Activated CD4-positive, alpha-beta memory T cell treated with anti-CD3 and anti-CD28 coated beads, Interleukin-2, amount 10 ng/mL, durations not matched to agents 7 days and 5 days (primary cell): ENCODE measurements around the gene TSHZ3. TPM values are rescaled to one million over a fixed set of nuclear protein-coding genes. Genes with fewer than 3 reads are reported as not detected.

Experiments
- CTCF ChIA-PET: fragments of 350-600 bp; sonication (Branson Sonifier 250); formaldehyde crosslinking; loops from one replicate; lab custom pipeline; 2021; ENCODE audit warnings: antibody characterized with exemption, inconsistent platforms; lab: Charles Lee
- POLR2A ChIA-PET: fragments of 350-600 bp; sonication (Branson Sonifier 250); formaldehyde crosslinking; loops from one replicate; lab custom pipeline; 2021; ENCODE audit warnings: antibody characterized with exemption; lab: Charles Lee
- DNase-seq: peaks from one replicate; pipeline ENCODE4 v3.0.0-alpha.2; 2020
- H3K27ac Mint-ChIP-seq: one replicate; pipeline ENCODE4 v1.8.0; 2021; ENCODE audit warnings: mild to moderate bottlenecking, mixed read lengths
- H3K27me3 Mint-ChIP-seq: one replicate; pipeline ENCODE4 v1.8.0; 2021; ENCODE audit warnings: mixed read lengths
- H3K36me3 Mint-ChIP-seq: one replicate; pipeline ENCODE4 v1.8.0; 2021; ENCODE audit warnings: low read depth, mixed read lengths
- H3K4me1 Mint-ChIP-seq: one replicate; pipeline ENCODE4 v1.8.0; 2021; ENCODE audit warnings: mixed read lengths
- H3K4me3 Mint-ChIP-seq: one replicate; pipeline ENCODE4 v1.8.0; 2021; ENCODE audit warnings: mild to moderate bottlenecking, mixed read lengths
- H3K9me3 Mint-ChIP-seq: one replicate; pipeline ENCODE4 v1.8.0; 2021; ENCODE audit warnings: mixed read lengths
- total RNA-seq, 2 experiments: library from RNA; stranded (reverse); gene quantifications; one replicate each; pipeline ENCODE4 v1.2.3, GENCODE V29; 2021

TSHZ3 gene
- total RNA-seq, 2 experiments from 2014 or later, result 3.0 to 4.2 TPM

- DNase-seq, result no peak
- Mint-ChIP-seq H3K36me3 (no peaks in the 10 kb centered on the region), H3K9me3 (no peaks in the 10 kb centered on the region), H3K4me3 (no peak overlapping the region), H3K27me3 (peaks cover 1% of the 10 kb centered on the region), H3K27ac (no peak overlapping the region), H3K4me1 (no peaks in the 10 kb centered on the region)
- CTCF ChIA-PET, result no interaction called here
- POLR2A ChIA-PET, result no interaction called here
Observed at GRCh38 chr19:31255831-31256592, 93.2 kb downstream of the TSHZ3 start.

- Mint-ChIP-seq H3K27me3 (peaks cover 1% of the 10 kb centered on the region), H3K4me1 (no peaks in the 10 kb centered on the region), H3K4me3 (no peak overlapping the region), H3K36me3 (no peaks in the 10 kb centered on the region), H3K9me3 (no peaks in the 10 kb centered on the region), H3K27ac (no peak overlapping the region)
- ChIA-PET POLR2A (no interaction called here), CTCF (no interaction called here)
- DNase-seq, result no peak
Observed at GRCh38 chr19:31255174-31255799, 93.9 kb downstream of the TSHZ3 start.

GRCh38 chr19:31254611-31255010 lies 94.6 kb downstream of the TSHZ3 start:
- POLR2A ChIA-PET, result no interaction called here
- H3K9me3 Mint-ChIP-seq, result no peaks in the 10 kb centered on the region
- H3K4me1 Mint-ChIP-seq, result no peaks in the 10 kb centered on the region
- no peaks in the 10 kb centered on the region for H3K36me3 Mint-ChIP-seq
- CTCF ChIA-PET, result no interaction called here
- no peak overlapping the region for H3K4me3 Mint-ChIP-seq
- H3K27me3 Mint-ChIP-seq, result peaks cover 1% of the 10 kb centered on the region
- no peak overlapping the region for H3K27ac Mint-ChIP-seq
- DNase-seq, result no peak

- Mint-ChIP-seq H3K27ac (no peak overlapping the region), H3K9me3 (no peaks in the 10 kb centered on the region), H3K27me3 (peaks cover 1% of the 10 kb centered on the region), H3K4me3 (no peak overlapping the region), H3K36me3 (no peaks in the 10 kb centered on the region), H3K4me1 (no peaks in the 10 kb centered on the region)
- POLR2A ChIA-PET, result no interaction called here
- CTCF ChIA-PET, result no interaction called here
- no peak for DNase-seq
Observed at GRCh38 chr19:31254180-31254551, 95.1 kb downstream of the TSHZ3 start.

GRCh38 chr19:31253526-31254179 lies 95.6 kb downstream of the TSHZ3 start:
- H3K27ac Mint-ChIP-seq, result no peak overlapping the region
- CTCF ChIA-PET, result no interaction called here
- H3K4me3 Mint-ChIP-seq, result no peak overlapping the region
- no peak for DNase-seq
- H3K27me3 Mint-ChIP-seq, result peaks cover 1% of the 10 kb centered on the region
- POLR2A ChIA-PET, result no interaction called here
- no peaks in the 10 kb centered on the region for H3K9me3 Mint-ChIP-seq
- H3K36me3 Mint-ChIP-seq, result no peaks in the 10 kb centered on the region
- H3K4me1 Mint-ChIP-seq, result no peaks in the 10 kb centered on the region

- CTCF ChIA-PET, result no interaction called here
- no peak for DNase-seq
- Mint-ChIP-seq H3K27ac (no peak overlapping the region), H3K4me3 (no peak overlapping the region), H3K4me1 (no peaks in the 10 kb centered on the region), H3K9me3 (no peaks in the 10 kb centered on the region), H3K36me3 (no peaks in the 10 kb centered on the region), H3K27me3 (no peaks in the 10 kb centered on the region)
- POLR2A ChIA-PET, result no interaction called here
Observed at GRCh38 chr19:31252441-31252840, 96.8 kb downstream of the TSHZ3 start.

GRCh38 chr19:31249217-31249616 lies 100.0 kb downstream of the TSHZ3 start:
- CTCF ChIA-PET, result no interaction called here
- no peaks in the 10 kb centered on the region for H3K27me3 Mint-ChIP-seq
- H3K4me3 Mint-ChIP-seq, result no peak overlapping the region
- no peaks in the 10 kb centered on the region for H3K9me3 Mint-ChIP-seq
- POLR2A ChIA-PET, result no interaction called here
- no peaks in the 10 kb centered on the region for H3K4me1 Mint-ChIP-seq
- H3K27ac Mint-ChIP-seq, result no peak overlapping the region
- no peaks in the 10 kb centered on the region for H3K36me3 Mint-ChIP-seq
- no peak for DNase-seq

- Mint-ChIP-seq H3K27ac (no peak overlapping the region), H3K4me3 (no peak overlapping the region), H3K4me1 (no peaks in the 10 kb centered on the region), H3K27me3 (peaks cover 18% of the 10 kb centered on the region), H3K36me3 (no peaks in the 10 kb centered on the region), H3K9me3 (no peaks in the 10 kb centered on the region)
- ChIA-PET POLR2A (no interaction called here), CTCF (no interaction called here)
- DNase-seq, result no peak
Observed at GRCh38 chr19:31235806-31236205, 113.4 kb downstream of the TSHZ3 start.

- Mint-ChIP-seq H3K27me3 (peaks cover 21% of the 10 kb centered on the region), H3K36me3 (no peaks in the 10 kb centered on the region), H3K4me1 (no peaks in the 10 kb centered on the region), H3K9me3 (no peaks in the 10 kb centered on the region), H3K4me3 (no peak overlapping the region), H3K27ac (no peak overlapping the region)
- ChIA-PET POLR2A (no interaction called here), CTCF (no interaction called here)
- no peak for DNase-seq
Observed at GRCh38 chr19:31233295-31233800, 115.9 kb downstream of the TSHZ3 start.

GRCh38 chr19:31232871-31233270 lies 116.4 kb downstream of the TSHZ3 start:
- Mint-ChIP-seq H3K27ac (no peak overlapping the region), H3K4me1 (no peaks in the 10 kb centered on the region), H3K36me3 (no peaks in the 10 kb centered on the region), H3K4me3 (no peak overlapping the region), H3K27me3 (peaks cover 21% of the 10 kb centered on the region), H3K9me3 (no peaks in the 10 kb centered on the region)
- ChIA-PET POLR2A (no interaction called here), CTCF (no interaction called here)
- DNase-seq, result no peak

GRCh38 chr19:31232180-31232579 lies 117.1 kb downstream of the TSHZ3 start:
- Mint-ChIP-seq H3K9me3 (no peaks in the 10 kb centered on the region), H3K27me3 (peaks cover 21% of the 10 kb centered on the region), H3K4me1 (no peaks in the 10 kb centered on the region), H3K4me3 (no peak overlapping the region), H3K27ac (no peak overlapping the region), H3K36me3 (no peaks in the 10 kb centered on the region)
- CTCF ChIA-PET, result no interaction called here
- POLR2A ChIA-PET, result no interaction called here
- DNase-seq, result no peak

GRCh38 chr19:31231237-31231636 lies 118.0 kb downstream of the TSHZ3 start:
- Mint-ChIP-seq H3K4me3 (no peak overlapping the region), H3K36me3 (no peaks in the 10 kb centered on the region), H3K27ac (no peak overlapping the region), H3K4me1 (no peaks in the 10 kb centered on the region), H3K9me3 (no peaks in the 10 kb centered on the region), H3K27me3 (peaks cover 17% of the 10 kb centered on the region)
- POLR2A ChIA-PET, result no interaction called here
- no peak for DNase-seq
- CTCF ChIA-PET, result no interaction called here

- no peaks in the 10 kb centered on the region for H3K36me3 Mint-ChIP-seq
- H3K9me3 Mint-ChIP-seq, result peaks cover 2% of the 10 kb centered on the region
- peaks cover 2% of the 10 kb centered on the region for H3K27me3 Mint-ChIP-seq
- ChIA-PET CTCF (no interaction called here), POLR2A (no interaction called here)
- DNase-seq, result no peak
- no peak overlapping the region for H3K4me3 Mint-ChIP-seq
- peaks cover 7% of the 10 kb centered on the region for H3K4me1 Mint-ChIP-seq
- no peak overlapping the region for H3K27ac Mint-ChIP-seq
Observed at GRCh38 chr19:31226151-31226935, 122.9 kb downstream of the TSHZ3 start.
